Liver (tissue), 3 donors: Measurements from ENCODE around the gene UPK3B.
"Not testable (repeated sequence)": the region's sequence is repeated elsewhere in the genome, so short reads cannot be mapped to it uniquely, and the experiment has no call there.

ENCODE experiments used
- ATF3 ChIP-seq: IDR thresholded peaks from 2 replicates; pipeline ENCODE4 v1.6.1; 2016; ENCODE audit warnings: antibody characterized with exemption
- CTCF ChIP-seq: fragments of 150-350 bp; IDR thresholded peaks from 2 replicates; pipeline ENCODE4 v1.5.1; 2017; ENCODE audit warnings: improper control_type of control experiment, low read depth, low read length; ENCODE audit not compliant: missing input control
- EGR1 ChIP-seq, 2 donors: IDR thresholded peaks; 2 replicates each; pipeline ENCODE4 v1.6.1; 2016 to 2018; ENCODE audit warnings: antibody characterized with exemption in 2 of 2, low read depth in 2 of 2
- RXRA ChIP-seq, 2 donors: IDR thresholded peaks; 2 replicates each; pipeline ENCODE4 v1.6.1; 2017 to 2018; ENCODE audit warnings: antibody characterized with exemption in 2 of 2, mild to moderate bottlenecking in 1 of 2
- SP1 ChIP-seq: IDR thresholded peaks from 2 replicates; pipeline ENCODE4 v1.6.1; 2018; ENCODE audit warnings: antibody characterized with exemption, mild to moderate bottlenecking
- TAF1 ChIP-seq: conservative IDR thresholded peaks from 2 replicates; pipeline ENCODE4 v1.6.1; 2016; ENCODE audit warnings: antibody characterized with exemption, mild to moderate bottlenecking
- YY1 ChIP-seq: IDR thresholded peaks from 2 replicates; pipeline ENCODE4 v1.6.1; 2016; ENCODE audit warnings: antibody characterized with exemption, mild to moderate bottlenecking
- donor health status: healthy.
- donor health status: healthy.

- TF ChIP-seq SP1; CTCF; TAF1; YY1; ATF3; RXRA (IDR thresholded peaks at IDR 0.05); EGR1 (IDR thresholded peaks at IDR 0.05; ENCODE audit: low read depth in 2 of 2): not testable (repeated sequence)
Observed at GRCh38 chr7:76479628-76480027, 30.7 kb upstream of the UPK3B start.
